Measurements from ENCODE around the gene PSAP.
"Not testable (repeated sequence)": the region's sequence is repeated elsewhere in the genome, so short reads cannot be mapped to it uniquely, and the experiment has no call there.

PSAP gene

DNA sequence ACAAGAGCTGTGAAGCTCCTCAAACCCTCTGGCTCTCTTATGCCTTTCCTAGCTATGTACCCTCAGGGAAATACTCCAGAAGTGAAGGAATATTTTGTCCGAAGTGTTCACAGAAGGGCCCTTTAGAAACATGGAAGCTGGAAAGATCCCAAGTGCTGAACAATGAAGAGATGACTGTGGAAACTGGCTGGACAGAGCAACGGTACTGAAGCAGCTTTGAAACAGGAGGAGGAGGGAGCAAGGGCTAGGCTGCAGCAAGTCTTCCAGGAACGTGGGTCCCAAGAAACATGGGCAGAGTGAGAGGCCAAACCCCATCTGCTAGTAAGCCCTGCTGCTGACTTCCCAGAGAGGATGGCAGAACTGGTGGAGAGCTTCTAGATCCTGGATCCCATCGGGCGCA is 3.0 kb upstream of the PSAP start:
- DNase-seq (ENCODE audit: extremely low read depth, low read depth): no peak
- TF ChIP-seq, protein P1, sequence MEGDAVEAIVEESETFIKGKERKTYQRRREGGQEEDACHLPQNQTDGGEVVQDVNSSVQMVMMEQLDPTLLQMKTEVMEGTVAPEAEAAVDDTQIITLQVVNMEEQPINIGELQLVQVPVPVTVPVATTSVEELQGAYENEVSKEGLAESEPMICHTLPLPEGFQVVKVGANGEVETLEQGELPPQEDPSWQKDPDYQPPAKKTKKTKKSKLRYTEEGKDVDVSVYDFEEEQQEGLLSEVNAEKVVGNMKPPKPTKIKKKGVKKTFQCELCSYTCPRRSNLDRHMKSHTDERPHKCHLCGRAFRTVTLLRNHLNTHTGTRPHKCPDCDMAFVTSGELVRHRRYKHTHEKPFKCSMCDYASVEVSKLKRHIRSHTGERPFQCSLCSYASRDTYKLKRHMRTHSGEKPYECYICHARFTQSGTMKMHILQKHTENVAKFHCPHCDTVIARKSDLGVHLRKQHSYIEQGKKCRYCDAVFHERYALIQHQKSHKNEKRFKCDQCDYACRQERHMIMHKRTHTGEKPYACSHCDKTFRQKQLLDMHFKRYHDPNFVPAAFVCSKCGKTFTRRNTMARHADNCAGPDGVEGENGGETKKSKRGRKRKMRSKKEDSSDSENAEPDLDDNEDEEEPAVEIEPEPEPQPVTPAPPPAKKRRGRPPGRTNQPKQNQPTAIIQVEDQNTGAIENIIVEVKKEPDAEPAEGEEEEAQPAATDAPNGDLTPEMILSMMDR (IDR thresholded peaks at IDR 0.05; ENCODE audit: low read depth, low read length): no peak

DNA sequence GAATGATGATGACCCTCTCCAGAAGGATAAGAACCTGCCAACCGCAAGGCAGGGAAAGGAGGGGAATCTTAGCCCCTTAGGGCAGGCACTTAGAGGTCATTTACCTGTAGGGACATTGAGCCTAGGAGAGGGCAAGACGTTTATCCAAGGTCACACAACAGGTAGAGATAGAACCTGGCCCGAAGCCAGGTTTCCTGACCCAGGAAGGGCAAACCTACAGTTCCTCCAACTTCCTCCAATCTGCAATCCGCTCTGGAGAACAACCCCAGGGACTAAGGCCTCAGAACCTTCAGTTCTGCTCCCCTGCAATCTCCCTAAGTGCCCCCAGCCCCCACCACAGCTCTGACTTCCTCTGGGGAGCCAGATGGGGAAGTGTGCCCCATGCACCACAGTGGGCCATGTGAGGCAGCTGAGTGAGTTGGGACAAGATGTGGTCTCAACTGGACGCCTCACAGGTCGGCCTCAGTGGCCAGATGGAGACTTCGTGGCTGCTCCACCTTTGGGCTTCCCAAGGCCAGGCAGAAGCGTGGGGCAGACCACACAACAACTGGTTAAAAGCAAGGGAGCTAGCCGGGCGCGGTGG is 1.4 kb upstream of the PSAP start:
- DNase-seq (ENCODE audit: extremely low read depth, low read depth): no peak
- TF ChIP-seq, protein P1 (IDR thresholded peaks at IDR 0.05; ENCODE audit: low read depth, low read length): no peak

DNA sequence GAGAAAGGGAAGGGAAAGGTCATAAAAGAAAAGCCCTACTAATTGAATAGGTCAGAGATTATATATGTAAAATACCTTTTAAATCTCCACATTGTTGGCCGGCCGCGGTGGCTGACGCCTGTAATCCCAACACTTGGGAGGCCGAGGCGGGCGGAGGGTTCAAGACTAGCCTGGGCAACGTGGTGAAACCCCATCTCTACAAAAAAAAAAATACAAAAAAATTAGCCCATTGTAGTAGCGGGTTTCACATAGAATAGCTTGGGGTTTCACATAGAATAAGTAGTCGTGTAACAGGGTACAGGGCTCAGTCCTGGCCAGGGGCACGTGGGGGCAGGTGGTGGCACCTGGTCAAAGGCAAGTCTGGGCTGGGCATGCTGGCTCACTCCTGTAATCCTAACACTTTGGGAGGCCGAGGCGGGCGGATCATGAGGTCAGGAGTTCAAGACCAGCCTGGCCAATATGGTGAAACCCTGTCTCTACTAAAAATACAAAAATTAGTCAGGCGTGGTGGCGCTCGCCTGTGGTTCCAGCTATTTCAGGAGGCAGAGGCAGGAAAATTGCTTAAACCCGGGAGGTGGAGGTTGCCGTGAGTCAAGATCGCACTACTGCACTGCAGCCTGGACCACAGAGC is 529 bp upstream of the PSAP start:
- not testable (repeated sequence) for DNase-seq (ENCODE audit: extremely low read depth, low read depth)

DNA sequence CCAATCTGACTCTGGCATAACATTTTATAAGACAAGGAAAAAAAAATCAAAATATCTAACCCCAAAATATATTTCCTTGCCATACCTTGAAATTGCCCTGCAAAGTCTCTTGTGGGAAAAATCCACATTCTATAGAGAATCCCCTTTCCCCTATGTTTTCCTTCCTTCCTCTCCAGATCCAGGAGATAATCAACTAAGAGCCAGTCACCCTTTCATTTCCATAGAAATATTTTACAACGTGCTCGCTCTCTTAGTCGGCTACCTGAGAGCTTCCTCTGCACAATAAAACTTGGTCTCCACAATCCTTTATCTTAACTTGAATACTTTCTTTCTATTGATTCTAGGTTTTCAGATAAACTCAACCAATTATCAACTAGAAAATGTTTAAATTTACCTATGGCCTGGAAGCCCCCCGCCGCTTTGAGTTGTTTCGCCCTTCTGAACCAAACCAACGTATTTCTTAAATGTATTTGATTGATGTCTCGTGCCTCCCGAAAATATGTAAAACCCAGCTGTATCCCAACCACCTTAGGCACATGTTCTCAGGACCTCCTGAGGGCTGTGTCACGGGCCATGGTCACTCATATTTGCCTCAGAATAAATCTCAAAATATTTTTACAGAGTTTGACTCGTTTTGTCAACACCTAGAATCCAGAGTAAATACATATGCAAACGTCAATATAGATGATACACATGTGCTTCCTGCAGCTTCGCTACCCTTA is 869 bp downstream of the PSAP start:
- no peak for DNase-seq (ENCODE audit: extremely low read depth, low read depth)
- TF ChIP-seq, protein P1 (IDR thresholded peaks at IDR 0.05; ENCODE audit: low read depth, low read length): no peak

DNA sequence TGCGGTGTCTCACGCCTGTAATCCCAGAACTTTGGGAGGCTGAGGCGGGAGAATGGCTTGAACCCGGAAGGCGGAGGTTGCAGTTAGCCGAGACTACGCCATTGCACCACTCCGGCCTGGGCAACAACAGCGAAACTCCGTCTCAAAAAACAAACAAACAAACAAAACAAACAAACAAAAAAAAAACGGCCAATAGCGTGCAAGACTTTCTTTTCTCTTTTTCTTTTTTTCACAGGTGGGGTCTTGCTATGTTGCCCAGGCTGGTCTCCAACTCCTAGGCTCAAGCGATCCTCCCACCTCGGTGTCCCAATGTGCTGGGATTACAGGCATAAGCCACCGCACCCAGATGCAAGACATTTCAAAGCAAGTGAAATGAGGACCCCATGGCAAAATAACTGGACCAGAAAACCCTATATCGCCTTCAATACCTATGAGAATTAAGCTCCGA is 1.6 kb downstream of the PSAP start:
- TF ChIP-seq, protein P1 (IDR thresholded peaks at IDR 0.05; ENCODE audit: low read depth, low read length): no peak
- DNase-seq (ENCODE audit: extremely low read depth, low read depth): no peak

DNA sequence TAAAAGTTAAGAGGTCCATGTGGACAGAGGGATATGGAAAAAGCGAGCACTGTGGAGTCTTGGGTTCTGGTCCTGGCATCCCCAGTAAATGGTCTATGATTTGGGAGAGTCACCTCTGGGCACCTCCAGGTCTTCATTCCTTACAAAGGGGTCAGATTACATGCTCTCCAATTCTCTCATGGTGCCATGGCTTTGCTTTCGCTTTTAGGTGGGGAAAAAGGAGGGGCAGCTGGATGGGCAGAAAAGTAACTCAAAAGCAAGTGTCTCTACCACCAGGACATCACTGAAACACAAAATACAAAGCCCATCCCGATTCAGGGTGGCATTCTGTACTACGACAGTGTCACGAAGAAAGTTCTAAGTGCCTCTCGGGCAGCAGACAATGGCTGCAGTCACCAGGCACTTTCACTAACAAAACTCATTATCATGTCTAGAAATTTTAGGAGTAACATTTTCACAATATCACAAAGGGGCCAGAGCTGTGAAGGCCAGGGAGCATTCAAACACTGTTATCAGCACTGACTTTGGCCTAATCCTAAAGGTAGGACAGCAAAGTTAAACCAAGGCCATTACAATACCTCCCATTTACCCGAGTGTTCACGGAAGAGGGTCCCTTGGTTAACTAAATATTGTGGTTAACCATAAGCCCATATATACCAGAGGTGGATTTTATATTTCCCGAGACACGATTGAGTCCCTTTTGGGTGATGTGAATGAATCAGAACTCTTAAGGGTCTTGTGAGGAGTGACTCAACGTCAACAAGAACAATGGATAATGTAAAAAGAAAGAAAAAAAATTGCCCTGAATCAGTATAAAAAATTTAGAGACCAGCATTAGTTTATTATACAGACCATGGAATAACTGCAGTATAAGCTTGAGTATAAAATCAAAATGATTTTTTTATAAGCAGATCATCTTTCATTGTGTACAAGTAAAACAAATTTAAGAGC is 2.5 kb downstream of the PSAP start:
- DNase-seq (ENCODE audit: extremely low read depth, low read depth): no peak
- TF ChIP-seq, protein P1 (IDR thresholded peaks at IDR 0.05; ENCODE audit: low read depth, low read length): no peak

DNA sequence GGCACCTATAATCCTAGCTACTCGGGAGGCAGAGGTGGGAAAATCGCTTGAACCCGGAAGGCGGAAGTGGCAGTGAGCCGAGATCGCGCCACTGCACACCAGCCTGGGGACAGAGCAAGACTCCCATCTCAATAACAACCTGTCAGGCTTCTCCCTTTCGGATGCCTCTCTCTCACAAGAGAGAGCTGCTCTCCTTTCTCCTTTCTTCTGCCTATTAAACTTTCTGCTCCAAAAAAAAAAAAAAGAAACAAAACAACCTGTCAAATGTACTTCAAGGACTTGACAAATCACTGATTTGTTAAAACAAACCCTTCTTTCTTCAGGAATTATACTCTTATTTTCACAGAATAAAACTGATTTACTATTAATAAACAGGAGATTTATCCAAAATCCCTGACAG is 3.6 kb downstream of the PSAP start:
- TF ChIP-seq, protein P1 (IDR thresholded peaks at IDR 0.05; ENCODE audit: low read depth, low read length): no peak
- DNase-seq (ENCODE audit: extremely low read depth, low read depth): no peak
